ENCODE data around the gene MPRIP.

DNA sequence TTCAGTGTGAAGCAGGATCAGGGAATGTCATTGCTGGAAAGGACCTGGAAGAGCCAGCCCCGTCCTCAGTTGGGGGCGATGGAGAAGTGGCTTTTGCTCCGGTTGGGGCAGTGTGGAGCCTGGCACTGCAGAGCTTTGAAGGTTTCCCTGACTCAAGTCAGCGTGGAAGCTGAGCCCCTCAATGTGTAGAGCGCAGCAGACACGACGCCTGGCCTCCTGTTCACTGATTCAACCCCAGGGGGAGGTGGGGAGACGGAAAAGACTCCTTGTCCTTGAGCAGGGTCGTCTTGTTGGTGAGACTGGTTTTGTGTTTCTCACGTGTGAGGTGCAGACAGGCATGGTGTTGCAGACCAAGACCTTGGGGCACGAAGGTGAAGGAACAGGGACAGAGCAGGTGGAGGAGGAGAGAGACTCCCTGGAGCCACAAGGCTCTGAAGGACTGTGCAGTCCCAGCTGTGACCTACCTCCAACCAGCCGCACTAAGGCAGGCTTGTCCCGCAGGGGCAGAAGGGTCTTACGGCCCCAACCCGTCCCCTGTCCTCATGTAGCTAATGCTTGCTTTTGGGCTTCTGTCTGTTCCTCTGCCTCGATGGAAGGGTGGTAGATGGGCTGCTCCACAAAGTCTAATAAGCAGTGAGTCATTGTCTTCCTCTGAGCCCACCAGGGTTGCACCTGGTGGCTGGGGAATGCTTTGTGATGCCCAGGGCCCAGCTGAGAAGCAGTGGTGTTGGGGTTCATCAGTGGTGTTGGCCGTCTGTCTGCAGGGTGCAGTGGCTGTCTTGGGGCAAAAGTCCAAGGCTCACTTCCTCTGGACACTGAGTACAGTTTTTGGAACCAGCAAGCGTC is 47.8 kb downstream of the MPRIP start:
- TF ChIP-seq POLR2AphosphoS5 (IDR thresholded peaks at IDR 0.05; ENCODE audit: low read depth, low read length), result no peak
- TF ChIP-seq, protein P1, sequence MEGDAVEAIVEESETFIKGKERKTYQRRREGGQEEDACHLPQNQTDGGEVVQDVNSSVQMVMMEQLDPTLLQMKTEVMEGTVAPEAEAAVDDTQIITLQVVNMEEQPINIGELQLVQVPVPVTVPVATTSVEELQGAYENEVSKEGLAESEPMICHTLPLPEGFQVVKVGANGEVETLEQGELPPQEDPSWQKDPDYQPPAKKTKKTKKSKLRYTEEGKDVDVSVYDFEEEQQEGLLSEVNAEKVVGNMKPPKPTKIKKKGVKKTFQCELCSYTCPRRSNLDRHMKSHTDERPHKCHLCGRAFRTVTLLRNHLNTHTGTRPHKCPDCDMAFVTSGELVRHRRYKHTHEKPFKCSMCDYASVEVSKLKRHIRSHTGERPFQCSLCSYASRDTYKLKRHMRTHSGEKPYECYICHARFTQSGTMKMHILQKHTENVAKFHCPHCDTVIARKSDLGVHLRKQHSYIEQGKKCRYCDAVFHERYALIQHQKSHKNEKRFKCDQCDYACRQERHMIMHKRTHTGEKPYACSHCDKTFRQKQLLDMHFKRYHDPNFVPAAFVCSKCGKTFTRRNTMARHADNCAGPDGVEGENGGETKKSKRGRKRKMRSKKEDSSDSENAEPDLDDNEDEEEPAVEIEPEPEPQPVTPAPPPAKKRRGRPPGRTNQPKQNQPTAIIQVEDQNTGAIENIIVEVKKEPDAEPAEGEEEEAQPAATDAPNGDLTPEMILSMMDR (IDR thresholded peaks at IDR 0.05 in 2 of 3, conservative IDR thresholded peaks at IDR 0.05 in 1 of 3; ENCODE audit: borderline replicate concordance in 1 of 3, insufficient read depth in 1 of 3, low read depth in 2 of 3, low read length in 2 of 3), result no peak
- TF ChIP-seq, protein P2, sequence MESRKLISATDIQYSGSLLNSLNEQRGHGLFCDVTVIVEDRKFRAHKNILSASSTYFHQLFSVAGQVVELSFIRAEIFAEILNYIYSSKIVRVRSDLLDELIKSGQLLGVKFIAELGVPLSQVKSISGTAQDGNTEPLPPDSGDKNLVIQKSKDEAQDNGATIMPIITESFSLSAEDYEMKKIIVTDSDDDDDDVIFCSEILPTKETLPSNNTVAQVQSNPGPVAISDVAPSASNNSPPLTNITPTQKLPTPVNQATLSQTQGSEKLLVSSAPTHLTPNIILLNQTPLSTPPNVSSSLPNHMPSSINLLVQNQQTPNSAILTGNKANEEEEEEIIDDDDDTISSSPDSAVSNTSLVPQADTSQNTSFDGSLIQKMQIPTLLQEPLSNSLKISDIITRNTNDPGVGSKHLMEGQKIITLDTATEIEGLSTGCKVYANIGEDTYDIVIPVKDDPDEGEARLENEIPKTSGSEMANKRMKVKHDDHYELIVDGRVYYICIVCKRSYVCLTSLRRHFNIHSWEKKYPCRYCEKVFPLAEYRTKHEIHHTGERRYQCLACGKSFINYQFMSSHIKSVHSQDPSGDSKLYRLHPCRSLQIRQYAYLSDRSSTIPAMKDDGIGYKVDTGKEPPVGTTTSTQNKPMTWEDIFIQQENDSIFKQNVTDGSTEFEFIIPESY (IDR thresholded peaks at IDR 0.05; ENCODE audit: extremely low read depth, insufficient replicate concordance, low read length), result no peak
- no peak for TF ChIP-seq EZH2 (IDR thresholded peaks at IDR 0.05)
- TF ChIP-seq YY1 (IDR thresholded peaks at IDR 0.05; ENCODE audit: extremely low read depth, insufficient replicate concordance, low read depth, low read length), result no peak
- TF ChIP-seq POLR2A (IDR thresholded peaks at IDR 0.05; ENCODE audit: borderline replicate concordance, extremely low read depth, insufficient read depth, insufficient read length), result no peak
- TF ChIP-seq ZNF274 (IDR thresholded peaks at IDR 0.05; ENCODE audit: low read depth, low read length), result no peak
- no peak for TF ChIP-seq ZFX (IDR thresholded peaks at IDR 0.05)
- no peak for TF ChIP-seq EGR1 (IDR thresholded peaks at IDR 0.05; ENCODE audit: low read depth)
- no peak for TF ChIP-seq ELF1 (IDR thresholded peaks at IDR 0.05; ENCODE audit: borderline replicate concordance, low read depth)
- TF ChIP-seq, protein P3, sequence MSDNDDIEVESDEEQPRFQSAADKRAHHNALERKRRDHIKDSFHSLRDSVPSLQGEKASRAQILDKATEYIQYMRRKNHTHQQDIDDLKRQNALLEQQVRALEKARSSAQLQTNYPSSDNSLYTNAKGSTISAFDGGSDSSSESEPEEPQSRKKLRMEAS (IDR thresholded peaks at IDR 0.05), result no peak
- TF ChIP-seq TCF7L2 (IDR thresholded peaks at IDR 0.05; ENCODE audit: borderline replicate concordance, extremely low read depth, insufficient read depth, insufficient read length), result no peak
- no peak for TF ChIP-seq JUND (IDR thresholded peaks at IDR 0.05)
- no peak for TF ChIP-seq CBX3 (IDR thresholded peaks at IDR 0.05; ENCODE audit: low read depth)
